Neural progenitor cell (in vitro differentiated cells): ENCODE data around the gene EBF4.

Source experiments
- EZH2 ChIP-seq: fragments of 200-600 bp; sonication (generic); IDR thresholded peaks from 2 replicates; pipeline ENCODE4 v1.6.1; 2017; ENCODE audit warnings: antibody characterized with exemption, mild to moderate bottlenecking, moderate library complexity
- EZH2phosphoT487 ChIP-seq: fragments of 200-600 bp; sonication (generic); IDR thresholded peaks from 2 replicates; pipeline ENCODE4 v1.6.1; 2017; ENCODE audit warnings: antibody characterized with exemption
- TF ChIP-seq, protein P1 (sequence below): fragments of 200-600 bp; sonication (generic); IDR thresholded peaks from 2 replicates; pipeline ENCODE4 v1.5.1; 2017; ENCODE audit warnings: antibody characterized with exemption, mild to moderate bottlenecking

DNA sequence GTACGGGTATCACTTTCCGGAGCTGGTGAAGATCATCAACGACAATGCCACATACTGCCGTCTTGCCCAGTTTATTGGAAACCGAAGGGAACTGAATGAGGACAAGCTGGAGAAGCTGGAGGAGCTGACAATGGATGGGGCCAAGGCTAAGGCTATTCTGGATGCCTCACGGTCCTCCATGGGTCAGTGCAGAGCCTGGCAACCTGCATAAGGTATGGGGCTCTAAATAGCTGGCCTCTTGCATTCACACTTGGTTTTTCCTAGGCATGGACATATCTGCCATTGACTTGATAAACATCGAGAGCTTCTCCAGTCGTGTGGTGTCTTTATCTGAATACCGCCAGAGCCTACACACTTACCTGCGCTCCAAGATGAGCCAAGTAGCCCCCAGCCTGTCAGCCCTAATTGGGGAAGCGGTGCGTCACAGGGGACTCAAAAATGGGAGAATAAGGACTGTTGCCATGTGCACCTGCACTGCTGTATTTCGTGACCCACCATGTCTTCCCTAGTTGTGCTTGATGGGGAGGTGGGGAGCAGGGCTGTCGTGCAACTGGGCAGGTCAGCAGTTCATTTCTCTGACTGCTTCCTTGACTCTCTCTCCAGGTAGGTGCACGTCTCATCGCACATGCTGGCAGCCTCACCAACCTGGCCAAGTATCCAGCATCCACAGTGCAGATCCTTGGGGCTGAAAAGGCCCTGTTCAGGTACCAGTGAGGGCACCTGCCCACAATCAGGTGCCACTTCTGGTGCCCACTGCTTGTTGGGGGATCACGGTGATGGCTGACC lies 37.1 kb upstream of the EBF4 start:
- no peak for TF ChIP-seq EZH2phosphoT487
- TF ChIP-seq, protein P1, sequence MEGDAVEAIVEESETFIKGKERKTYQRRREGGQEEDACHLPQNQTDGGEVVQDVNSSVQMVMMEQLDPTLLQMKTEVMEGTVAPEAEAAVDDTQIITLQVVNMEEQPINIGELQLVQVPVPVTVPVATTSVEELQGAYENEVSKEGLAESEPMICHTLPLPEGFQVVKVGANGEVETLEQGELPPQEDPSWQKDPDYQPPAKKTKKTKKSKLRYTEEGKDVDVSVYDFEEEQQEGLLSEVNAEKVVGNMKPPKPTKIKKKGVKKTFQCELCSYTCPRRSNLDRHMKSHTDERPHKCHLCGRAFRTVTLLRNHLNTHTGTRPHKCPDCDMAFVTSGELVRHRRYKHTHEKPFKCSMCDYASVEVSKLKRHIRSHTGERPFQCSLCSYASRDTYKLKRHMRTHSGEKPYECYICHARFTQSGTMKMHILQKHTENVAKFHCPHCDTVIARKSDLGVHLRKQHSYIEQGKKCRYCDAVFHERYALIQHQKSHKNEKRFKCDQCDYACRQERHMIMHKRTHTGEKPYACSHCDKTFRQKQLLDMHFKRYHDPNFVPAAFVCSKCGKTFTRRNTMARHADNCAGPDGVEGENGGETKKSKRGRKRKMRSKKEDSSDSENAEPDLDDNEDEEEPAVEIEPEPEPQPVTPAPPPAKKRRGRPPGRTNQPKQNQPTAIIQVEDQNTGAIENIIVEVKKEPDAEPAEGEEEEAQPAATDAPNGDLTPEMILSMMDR = no peak
- TF ChIP-seq EZH2 = no peak
